ENCODE measurements around the gene SYT12. TPM values are rescaled to one million over a fixed set of nuclear protein-coding genes. Genes with fewer than 3 reads are reported as not detected.
A peak's percentile ranks its signal among the peaks of the same experiment; 100 is the strongest.
"Not testable (repeated sequence)": the region's sequence is repeated elsewhere in the genome, so short reads cannot be mapped to it uniquely, and the experiment has no call there.

Gene SYT12
- total RNA-seq = 0.58 TPM

GRCh38 chr11:67022961-67023956, at the start of gene SYT12:
Gene SYT12, plus strand, starts transcription at chr11:67023134. Its CDS starts 7,011 bp downstream, at chr11:67030145.
- DNase-seq (ENCODE audit: low spot score) = no peak

- no peak for DNase-seq (ENCODE audit: low spot score)
These were observed 48.9 kb upstream of the SYT12 start for GRCh38 chr11:66973956-66974580.

GRCh38 chr11:66974724-66975404, 48.1 kb upstream of the SYT12 start, which contains the start of gene C11orf86:
Gene C11orf86, plus strand, starts transcription at chr11:66975304. Its CDS starts 59 bp downstream, at chr11:66975363.
- no peak for DNase-seq (ENCODE audit: low spot score)

GRCh38 chr11:66975405-66976027, 47.4 kb upstream of the SYT12 start:
- no peak for DNase-seq (ENCODE audit: low spot score)

GRCh38 chr11:66976028-66976467, 46.9 kb upstream of the SYT12 start:
- DNase-seq (ENCODE audit: low spot score) = no peak

- no peak for DNase-seq (ENCODE audit: low spot score)
These were observed 46.0 kb upstream of the SYT12 start for GRCh38 chr11:66976925-66977324.

GRCh38 chr11:66978229-66978628, 44.7 kb upstream of the SYT12 start:
- DNase-seq (ENCODE audit: low spot score) = no peak

- no peak for DNase-seq (ENCODE audit: low spot score)
These were observed 44.2 kb upstream of the SYT12 start for GRCh38 chr11:66978717-66979116.

GRCh38 chr11:66979336-66979980, 43.5 kb upstream of the SYT12 start:
- DNase-seq (ENCODE audit: low spot score) = no peak

- peak; percentile 94 for DNase-seq (ENCODE audit: low spot score)
These were observed 40.9 kb upstream of the SYT12 start for GRCh38 chr11:66981976-66982578.

- DNase-seq (ENCODE audit: low spot score) = no peak
These were observed 39.5 kb upstream of the SYT12 start for GRCh38 chr11:66983275-66983924.

GRCh38 chr11:66985508-66986177, 37.3 kb upstream of the SYT12 start:
- peak; percentile 34 for DNase-seq (ENCODE audit: low spot score)

- peak; percentile 70 for DNase-seq (ENCODE audit: low spot score)
These were observed 36.8 kb upstream of the SYT12 start for GRCh38 chr11:66986178-66986545.

GRCh38 chr11:66987158-66987620, 35.7 kb upstream of the SYT12 start:
- no peak for DNase-seq (ENCODE audit: low spot score)

- no peak for DNase-seq (ENCODE audit: low spot score)
These were observed 34.9 kb upstream of the SYT12 start for GRCh38 chr11:66987924-66988637.

- DNase-seq (ENCODE audit: low spot score) = not testable (repeated sequence)
These were observed 34.2 kb upstream of the SYT12 start for GRCh38 chr11:66988741-66989140.

- DNase-seq (ENCODE audit: low spot score) = not testable (repeated sequence)
These were observed 33.6 kb upstream of the SYT12 start for GRCh38 chr11:66989360-66989759.

GRCh38 chr11:66992041-66992440, 30.9 kb upstream of the SYT12 start:
- DNase-seq (ENCODE audit: low spot score) = no peak
